GM12878 (cell line): ENCODE measurements around the gene AFAP1L2. TPM values are rescaled to one million over a fixed set of nuclear protein-coding genes. Genes with fewer than 3 reads are reported as not detected.

Experiments
- ATAC-seq: fragments of 200-7000 bp; cut with Tn5 transposase; 3 replicates; pipeline ENCODE4 v1.9.1; 2020; ENCODE audit warnings: mild to moderate bottlenecking, moderate library complexity
- BruUV-seq: library from RNA; stranded (reverse); fragments of 400-500 nt; replicated peaks from 2 replicates; lab custom pipeline; 2021; lab: Mats Ljungman, UMichigan
- CTCF ChIA-PET: fragments of 300-600 bp; sonication (Branson Sonifier 250); formaldehyde crosslinking; extraction: SDS; loops from one replicate; lab custom pipeline; 2021; ENCODE audit warnings: inconsistent platforms; lab: Yijun Ruan, JAX
- POLR2A ChIA-PET: fragments of 350-600 bp; formaldehyde crosslinking; extraction: SDS; loops from one replicate; lab custom pipeline; 2021; ENCODE audit warnings: inconsistent platforms; lab: Charles Lee
- RAD21 ChIA-PET: fragments of 300-600 bp; sonication (Branson Sonifier 250); formaldehyde crosslinking; loops from one replicate; lab custom pipeline; 2023; ENCODE audit warnings: antibody characterized with exemption; ENCODE audit not compliant: unreplicated experiment; lab: Charles Lee
- SMC1A ChIA-PET: fragments of 300-600 bp; sonication (Branson Sonifier 250); formaldehyde crosslinking; loops from one replicate; lab custom pipeline; 2023; ENCODE audit not compliant: unreplicated experiment, uncharacterized antibody; lab: Charles Lee
- DNase-seq: peaks from one replicate; pipeline ENCODE4 v3.0.0-alpha.2; 2011; ENCODE audit warnings: low read depth, low spot score
- FAIRE-seq: peaks from 3 replicates; lab custom pipeline; 2011; peaks lifted over from hg19 to GRCh38; lab: Jason Lieb, UNC
- H2AFZ ChIP-seq: 2 replicates; pipeline ENCODE4 v1.6.0; 2011; ENCODE audit warnings: low read depth, low read length, control low read depth; ENCODE audit not compliant: control insufficient read depth
- H3K27ac ChIP-seq: 2 replicates; pipeline ENCODE4 v1.5.1; 2011; ENCODE audit warnings: control low read depth; ENCODE audit not compliant: control insufficient read depth, insufficient read depth
- H3K27me3 ChIP-seq, 2 experiments: replicated peaks in 1 of 2; 2 replicates each; pipeline versions ENCODE4 v1.6.0 to v1.6.1; 2011; ENCODE audit warnings: low read length in 1 of 2; ENCODE audit not compliant: control insufficient read depth in 2 of 2, insufficient read depth in 2 of 2
- H3K36me3 ChIP-seq, 2 experiments: 2 replicates each; pipeline ENCODE4 v1.5.1; 2011; ENCODE audit warnings: low read length in 1 of 2; ENCODE audit not compliant: control insufficient read depth in 2 of 2, insufficient read depth in 2 of 2
- H3K4me1 ChIP-seq: 2 replicates; pipeline ENCODE4 v1.6.1; 2011; ENCODE audit warnings: mild to moderate bottlenecking, low read length, moderate library complexity, mixed read lengths; ENCODE audit not compliant: control insufficient read depth, insufficient read depth
- H3K4me2 ChIP-seq: 2 replicates; pipeline ENCODE4 v1.6.0; 2011; ENCODE audit warnings: control low read depth; ENCODE audit not compliant: control insufficient read depth, insufficient read depth
- H3K4me3 ChIP-seq: fragments of 200-600 bp; sonication (generic); 2 replicates; pipeline ENCODE4 v1.5.1; 2016
- H3K79me2 ChIP-seq: 2 replicates; pipeline ENCODE4 v1.6.0; 2011; ENCODE audit warnings: low read length; ENCODE audit not compliant: control insufficient read depth, insufficient read depth
- H3K9ac ChIP-seq: 2 replicates; pipeline ENCODE4 v1.8.0; 2011; ENCODE audit warnings: low read length, control low read depth, mixed read lengths; ENCODE audit not compliant: control insufficient read depth, insufficient read depth
- H3K9me3 ChIP-seq: replicated peaks from 3 replicates; pipeline ENCODE4 v1.5.1; 2011; ENCODE audit warnings: mild to moderate bottlenecking, low read length; ENCODE audit not compliant: control insufficient read depth, insufficient read depth
- H4K20me1 ChIP-seq: 2 replicates; pipeline ENCODE4 v1.6.0; 2011; ENCODE audit not compliant: control insufficient read depth, insufficient read depth
- BACH1 ChIP-seq: fragments of 450-650 bp; IDR thresholded peaks from 2 replicates; pipeline ENCODE4 v1.6.1; 2017; ENCODE audit warnings: mild to moderate bottlenecking, borderline replicate concordance
- BCL11A ChIP-seq: IDR thresholded peaks from 2 replicates; pipeline ENCODE4 v1.6.1; 2011; ENCODE audit warnings: low read depth, low read length
- NFIC ChIP-seq: IDR thresholded peaks from 2 replicates; pipeline ENCODE4 v1.6.1; 2012; ENCODE audit warnings: low read depth, mild to moderate bottlenecking, inconsistent platforms, low read length, moderate library complexity
- NFYA ChIP-seq: IDR thresholded peaks from 2 replicates; pipeline ENCODE4 v1.6.1; 2011; ENCODE audit warnings: low read depth, mild to moderate bottlenecking, low read length, improper control_type of control experiment, borderline replicate concordance
- PAX8 ChIP-seq: fragments of 450-650 bp; IDR thresholded peaks from 2 replicates; pipeline ENCODE4 v1.6.1; 2017; ENCODE audit warnings: mild to moderate bottlenecking, moderate library complexity
- POLR2AphosphoS2 ChIP-seq: IDR thresholded peaks from 2 replicates; pipeline ENCODE4 v1.6.1; 2011; ENCODE audit warnings: low read depth, mild to moderate bottlenecking, low read length, improper control_type of control experiment, moderate library complexity
- YBX1 ChIP-seq: fragments of 450-650 bp; IDR thresholded peaks from 2 replicates; pipeline ENCODE4 v1.6.1; 2016; ENCODE audit warnings: antibody characterized with exemption
- ZBTB33 ChIP-seq: fragments of 450-650 bp; IDR thresholded peaks from 2 replicates; pipeline ENCODE4 v1.6.1; 2017; ENCODE audit warnings: mild to moderate bottlenecking
- WGBS: methylation state at CpG from one replicate; pipeline ENCODE4 v1.1.6; 2016; ENCODE audit warnings: low lambda C conversion rate; ENCODE audit not compliant: insufficient replicate concordance, insufficient coverage; ENCODE audit errors: missing lambda C conversion rate; 5-methylcytosine and 5-hydroxymethylcytosine counted together
- in situ Hi-C: fragments of 300-500 bp; cut with MboI; formaldehyde crosslinking; loops from 9 replicates; pipeline ENCODE4 v1.14.3; 2018; ENCODE audit warnings: mixed read lengths
- intact Hi-C: fragments of 100-400 bp; cut with micrococcal nuclease; formaldehyde crosslinking; loops from one replicate; pipeline ENCODE4 v1.14.2; 2022; ENCODE audit not compliant: unreplicated experiment
- polyA plus RNA-seq, 11 experiments: library from polyadenylated mRNA; depleted of rRNA in 4 of 11; unstranded in 6 of 11; stranded (reverse) in 5 of 11; fragments of >200 nt; fragmentation: Nextera tagmentation in 4 of 11; fragmentation: Illumina TruSeq in 1 of 11; extraction: Ambion mirVana in 4 of 11; extraction: Trizol in 1 of 11; gene quantifications; 1 replicate in 1 of 11; 2 replicates in 10 of 11; pipeline versions ENCODE4 v1.2.1 to v1.2.3, GENCODE V29; 2011 to 2016; ENCODE audit warnings: inconsistent platforms in 2 of 11, missing spikeins in 2 of 11, low read depth in 1 of 11
- total RNA-seq, 4 experiments: library from RNA; depleted of rRNA in 3 of 4; stranded (reverse); fragments of >200 nt in 3 of 4; fragmentation: Illumina TruSeq in 1 of 4; extraction: Trizol in 1 of 4; gene quantifications; 2 replicates each; pipeline versions ENCODE4 v1.2.1 to v1.2.3, GENCODE V29; 2013 to 2021
- TF ChIP-seq, protein P1 (sequence below): fragments of 450-650 bp; IDR thresholded peaks from 2 replicates; pipeline ENCODE4 v1.6.1; 2018; ENCODE audit warnings: mild to moderate bottlenecking, low read depth, moderate library complexity; ENCODE audit not compliant: partially characterized antibody

AFAP1L2 gene
- total and polyA plus RNA-seq, 10 of the 15 experiments (the other 5 are each of a cell fraction or from before 2014, with no cell fraction given) = 0.03 to 4.0 (median 0.34) TPM

DNA sequence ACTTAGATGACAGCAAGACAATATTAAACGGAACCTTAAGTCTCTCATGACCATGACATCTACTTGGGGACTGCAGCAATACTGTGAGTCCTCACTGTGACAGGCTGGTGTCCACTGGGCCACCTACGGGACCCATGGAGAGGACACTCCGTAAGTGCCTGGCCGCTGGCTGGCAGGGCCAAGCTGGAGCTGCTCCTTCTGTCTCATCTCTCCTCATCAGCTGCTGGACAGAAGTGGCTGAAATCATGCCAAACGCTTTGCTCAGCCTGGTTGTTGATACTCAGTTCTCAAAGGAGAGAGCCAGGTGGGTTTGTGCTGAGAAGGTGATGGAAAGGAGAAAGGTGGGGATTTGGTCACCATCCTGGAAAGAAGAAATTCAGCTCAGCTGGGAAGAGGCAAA is 33.3 kb downstream of the AFAP1L2 start:
- in situ Hi-C loops = no loop called here
- H3K79me2 ChIP-seq = no peaks in the 10 kb centered on the region
- BruUV-seq = no TSS peak
- 74% methylated on average over 5 of the region's 5 CpGs for WGBS
- POLR2A ChIA-PET = no interaction called here
- H4K20me1 ChIP-seq = no peaks in the 10 kb centered on the region; the same call in 1 of the 2 replicates
- intact Hi-C loops = no loop called here
- RAD21 ChIA-PET = no interaction called here
- no peaks in the 10 kb centered on the region; a peak in 1 of 4 replicates for H3K27me3 ChIP-seq
- H3K9me3 ChIP-seq = no peaks in the 10 kb centered on the region
- H3K27ac ChIP-seq = no peak overlapping the region
- ATAC-seq (no peak), FAIRE-seq (no peak), DNase-seq (no peak)
- H3K4me1 ChIP-seq = peaks cover 10% of the 10 kb centered on the region
- no peak for TF ChIP-seq PAX8
- TF ChIP-seq BACH1 = no peak
- TF ChIP-seq BCL11A = no peak
- no peak for TF ChIP-seq POLR2AphosphoS2
- no peak for TF ChIP-seq YBX1
- TF ChIP-seq, protein P1, sequence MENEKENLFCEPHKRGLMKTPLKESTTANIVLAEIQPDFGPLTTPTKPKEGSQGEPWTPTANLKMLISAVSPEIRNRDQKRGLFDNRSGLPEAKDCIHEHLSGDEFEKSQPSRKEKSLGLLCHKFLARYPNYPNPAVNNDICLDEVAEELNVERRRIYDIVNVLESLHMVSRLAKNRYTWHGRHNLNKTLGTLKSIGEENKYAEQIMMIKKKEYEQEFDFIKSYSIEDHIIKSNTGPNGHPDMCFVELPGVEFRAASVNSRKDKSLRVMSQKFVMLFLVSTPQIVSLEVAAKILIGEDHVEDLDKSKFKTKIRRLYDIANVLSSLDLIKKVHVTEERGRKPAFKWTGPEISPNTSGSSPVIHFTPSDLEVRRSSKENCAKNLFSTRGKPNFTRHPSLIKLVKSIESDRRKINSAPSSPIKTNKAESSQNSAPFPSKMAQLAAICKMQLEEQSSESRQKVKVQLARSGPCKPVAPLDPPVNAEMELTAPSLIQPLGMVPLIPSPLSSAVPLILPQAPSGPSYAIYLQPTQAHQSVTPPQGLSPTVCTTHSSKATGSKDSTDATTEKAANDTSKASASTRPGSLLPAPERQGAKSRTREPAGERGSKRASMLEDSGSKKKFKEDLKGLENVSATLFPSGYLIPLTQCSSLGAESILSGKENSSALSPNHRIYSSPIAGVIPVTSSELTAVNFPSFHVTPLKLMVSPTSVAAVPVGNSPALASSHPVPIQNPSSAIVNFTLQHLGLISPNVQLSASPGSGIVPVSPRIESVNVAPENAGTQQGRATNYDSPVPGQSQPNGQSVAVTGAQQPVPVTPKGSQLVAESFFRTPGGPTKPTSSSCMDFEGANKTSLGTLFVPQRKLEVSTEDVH = no peak
- no peak for TF ChIP-seq NFYA
- no peak for TF ChIP-seq ZBTB33
- no peak for TF ChIP-seq NFIC
- no peak overlapping the region for H3K4me2 ChIP-seq
- SMC1A ChIA-PET = interaction anchor here (1.6 kb wide), 1 partner anchor 13 kb away, joined by 6 read pairs; no protein-coding TSS in a partner anchor
- no peaks in the 10 kb centered on the region for H3K36me3 ChIP-seq
- CTCF ChIA-PET = no interaction called here
- no peak overlapping the region for H2AFZ ChIP-seq
- H3K4me3 ChIP-seq = no peak overlapping the region
- no peak overlapping the region for H3K9ac ChIP-seq
